SW 1271 (cell line): ENCODE measurements around the gene COPS2.
A peak's percentile ranks its signal among the peaks of the same experiment; 100 is the strongest.
"Not testable (repeated sequence)": the region's sequence is repeated elsewhere in the genome, so short reads cannot be mapped to it uniquely, and the experiment has no call there.

Experiments
- DNase-seq, 2 experiments: peaks; one replicate each; lab custom pipeline; 2025; lab: John Stamatoyannopoulos, UW

COPS2 gene

DNA sequence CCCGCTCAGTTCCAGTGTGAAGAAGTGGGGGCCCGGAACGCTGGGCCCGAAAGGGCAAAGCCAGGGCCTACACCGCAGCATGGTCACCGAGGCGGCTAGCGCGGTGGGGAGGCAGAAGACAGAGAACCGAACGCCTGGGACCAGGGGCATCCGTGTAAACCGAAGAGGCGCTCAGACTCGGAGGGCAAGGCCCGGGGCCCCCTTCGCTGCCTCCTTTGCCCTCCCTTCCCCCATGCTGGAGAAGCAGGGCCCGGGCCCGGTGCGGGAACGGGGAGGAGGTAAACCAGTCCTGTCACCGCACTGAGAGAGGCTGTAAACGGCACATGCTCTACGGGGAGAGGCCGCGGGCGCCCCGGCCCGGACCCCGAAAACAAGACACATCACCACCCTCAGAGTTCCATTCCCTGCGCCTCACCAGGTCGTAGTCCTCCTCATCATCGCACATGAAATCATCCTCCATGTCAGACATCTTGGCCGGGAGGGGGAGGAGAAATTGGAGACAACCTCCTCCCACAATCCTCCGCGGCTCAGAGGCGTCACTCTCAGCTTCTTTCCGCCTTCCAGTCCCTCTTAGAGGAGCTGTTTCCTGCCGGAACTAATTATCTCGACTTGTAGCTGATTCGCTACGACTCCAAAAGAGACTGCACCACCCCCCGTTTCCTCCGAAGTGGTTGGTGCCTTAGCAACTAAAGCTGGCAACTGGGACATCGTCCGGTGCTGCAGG is at the start of gene COPS2:
TSS of gene COPS2 (minus strand) at position 490 of the 724 bp plus-strand sequence. CDS start at position 469, 21 bp downstream.
- peak; percentile 89 to 93 for DNase-seq

DNA sequence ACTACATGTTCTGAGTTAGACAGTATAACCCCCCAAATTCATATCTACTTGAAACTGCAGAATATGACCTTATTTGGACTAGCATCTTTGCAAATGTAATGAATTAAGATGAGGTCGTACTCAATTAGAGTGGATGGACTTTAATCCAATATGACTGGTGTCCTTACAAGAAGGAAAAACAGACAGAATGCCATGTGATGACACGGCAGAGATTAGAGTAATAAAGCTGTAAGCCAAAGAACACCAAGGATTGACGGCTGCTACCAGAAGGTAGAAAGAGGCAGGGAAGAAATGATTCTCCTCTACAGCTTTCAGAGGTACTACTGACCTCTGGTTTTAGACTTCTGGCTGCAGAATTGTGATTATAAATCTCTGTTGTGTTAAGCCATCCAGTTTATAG is 44.9 kb upstream of the COPS2 start:
- DNase-seq = no peak

DNA sequence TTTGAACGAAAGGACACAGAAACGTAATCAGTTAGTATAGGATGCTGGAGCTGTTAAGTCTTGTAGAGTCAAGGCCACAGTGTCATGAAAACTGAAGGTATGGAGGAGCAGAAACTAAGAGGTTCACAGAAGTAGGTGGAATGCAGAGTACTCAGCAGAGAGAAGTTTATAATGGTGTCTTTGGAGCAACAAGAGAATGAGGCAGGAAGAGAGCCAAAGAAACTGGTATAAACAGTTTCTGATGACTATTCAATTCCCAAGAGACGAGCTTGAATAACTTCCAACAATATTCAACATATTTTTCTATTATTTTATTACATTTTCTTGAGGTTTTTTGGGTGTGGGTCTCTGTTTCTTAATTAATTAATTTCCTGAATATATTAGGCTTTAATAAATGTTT is 44.3 kb upstream of the COPS2 start:
- no peak for DNase-seq

- no peak for DNase-seq
These were observed 41.5 kb upstream of the COPS2 start for GRCh38 chr15:49196856-49197255.

DNA sequence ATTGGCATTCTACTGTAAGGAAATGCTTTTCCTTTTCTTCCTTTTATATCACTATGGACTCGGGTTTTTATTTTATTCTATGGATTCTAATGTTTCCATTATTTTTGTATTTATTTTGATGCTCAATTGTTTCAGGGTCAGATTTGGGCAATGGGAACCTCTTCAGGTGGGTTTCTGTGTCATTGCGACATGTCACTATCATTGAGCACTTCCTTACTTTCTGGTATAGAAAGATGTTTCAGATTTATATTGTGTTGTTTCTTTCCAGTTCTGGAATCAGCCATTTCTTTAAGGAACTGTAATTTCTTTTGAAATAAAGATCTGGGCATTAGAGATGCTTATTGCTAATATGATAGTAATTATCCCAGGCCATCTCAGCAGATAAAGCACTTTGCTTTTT is 36.5 kb upstream of the COPS2 start:
- DNase-seq = no peak

- no peak for DNase-seq
These were observed 35.2 kb upstream of the COPS2 start for GRCh38 chr15:49190586-49190985.

DNA sequence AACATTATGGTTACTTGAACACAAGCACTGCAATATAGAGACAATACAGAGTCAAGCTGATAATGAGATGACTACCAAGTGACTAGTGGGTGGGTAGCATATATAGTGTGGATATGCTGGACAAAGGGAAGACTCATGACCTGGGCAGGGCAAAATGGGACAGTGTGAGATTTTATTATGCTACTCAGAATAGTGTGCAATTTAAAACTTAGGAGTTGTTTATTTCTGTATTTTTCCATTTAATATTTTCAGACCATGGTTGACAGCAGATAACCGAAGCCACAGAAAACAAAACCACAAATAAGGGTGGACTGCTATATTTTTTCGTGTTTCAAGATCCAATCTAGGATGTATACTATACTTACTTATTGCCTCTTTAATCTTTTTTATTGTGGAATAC is 34.2 kb upstream of the COPS2 start:
- DNase-seq = no peak

- DNase-seq = no peak
These were observed 33.5 kb upstream of the COPS2 start for GRCh38 chr15:49188933-49189332.

DNA sequence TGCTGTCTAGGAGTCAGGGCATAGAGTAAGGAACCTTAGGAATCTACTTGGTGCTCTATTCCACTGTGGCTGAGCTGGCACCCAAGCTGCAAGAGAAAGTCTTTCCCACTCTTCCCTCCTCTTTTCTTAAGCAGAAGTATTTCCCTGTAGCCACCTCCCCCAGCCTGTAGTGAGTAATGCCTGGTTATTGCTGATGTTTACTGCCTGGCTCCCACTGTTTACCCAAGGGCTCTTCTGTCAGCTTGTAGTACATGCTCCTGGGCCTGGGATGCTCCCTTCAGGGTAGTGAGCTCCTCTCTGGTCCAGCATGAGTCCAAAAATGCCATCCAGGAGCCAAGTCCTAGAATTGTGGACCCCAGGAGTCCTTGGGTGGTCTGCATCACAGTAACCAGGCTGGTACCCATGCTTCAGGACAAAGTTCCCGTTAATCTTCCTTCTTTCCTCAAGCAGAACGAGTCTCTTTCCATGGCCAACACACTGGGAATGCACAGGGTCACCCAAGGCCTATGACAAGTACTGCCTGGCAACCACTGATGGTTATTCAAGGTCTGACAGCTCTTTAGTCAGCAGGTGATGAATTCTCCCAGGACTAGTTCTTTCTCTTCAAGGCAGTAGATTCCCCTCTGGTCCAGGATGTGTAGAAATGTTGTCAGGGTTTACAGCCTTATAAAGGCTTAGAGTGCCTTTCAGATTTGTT is 32.3 kb upstream of the COPS2 start:
- DNase-seq = no peak

GRCh38 chr15:49185473-49185872 is 30.1 kb upstream of the COPS2 start:
- no peak for DNase-seq

- DNase-seq = not testable (repeated sequence)
These were observed 28.3 kb upstream of the COPS2 start for GRCh38 chr15:49183741-49184140.

DNA sequence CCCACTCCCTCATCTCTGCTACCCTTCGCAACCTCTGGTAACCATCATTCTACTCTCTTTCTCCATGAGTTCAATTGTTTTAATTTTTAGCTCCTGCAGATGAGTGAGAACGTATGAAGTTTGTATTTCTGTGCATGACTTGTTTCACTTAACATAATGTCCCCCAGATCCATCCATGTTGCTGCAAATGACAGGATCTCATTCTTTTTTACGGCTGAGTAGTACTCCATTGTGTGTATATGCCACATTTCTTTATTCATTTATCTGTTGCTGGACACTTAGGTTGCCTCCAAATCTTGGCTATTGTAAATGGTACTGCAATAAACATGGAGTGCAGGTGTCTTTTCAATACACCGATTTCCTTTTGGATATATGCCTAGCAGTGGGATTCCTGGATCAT is 26.7 kb upstream of the COPS2 start:
- DNase-seq = no peak

DNA sequence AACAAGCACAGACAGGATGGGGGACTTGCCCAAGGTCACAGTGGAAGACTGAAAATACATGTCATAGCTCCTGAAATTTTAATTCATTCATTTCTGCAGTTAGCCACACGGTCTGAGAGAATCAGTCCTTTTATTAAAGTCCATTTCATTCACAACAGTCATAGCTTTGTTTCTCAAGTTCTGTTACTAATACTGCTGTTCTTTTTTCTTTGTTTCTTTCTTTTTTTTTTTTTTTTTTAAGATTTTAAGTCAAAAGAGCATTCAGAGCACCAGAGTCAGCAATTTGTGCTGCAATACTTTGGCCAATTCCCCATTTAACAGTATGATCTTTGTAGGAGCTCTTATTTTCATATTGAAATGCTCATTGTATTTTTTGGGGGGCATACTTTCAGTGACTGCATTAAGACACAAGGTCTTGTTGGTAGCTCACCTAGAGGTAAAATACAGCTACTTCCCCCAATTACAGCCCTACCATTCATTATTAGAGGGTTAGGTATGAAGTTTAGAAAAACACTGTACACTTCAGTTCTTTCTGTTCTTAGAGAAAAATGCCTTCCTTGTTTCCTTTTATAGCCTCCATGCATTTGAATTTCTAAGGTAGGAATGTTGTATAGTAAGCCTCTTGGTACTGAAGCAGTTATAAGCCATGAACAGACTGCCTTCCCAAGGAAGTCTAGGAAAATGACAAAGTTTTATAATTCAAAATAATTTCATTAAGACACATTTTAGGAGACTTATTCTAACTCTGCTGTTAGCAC is 24.2 kb upstream of the COPS2 start:
- DNase-seq = no peak

- no peak for DNase-seq
These were observed 23.1 kb upstream of the COPS2 start for GRCh38 chr15:49178497-49178896.

DNA sequence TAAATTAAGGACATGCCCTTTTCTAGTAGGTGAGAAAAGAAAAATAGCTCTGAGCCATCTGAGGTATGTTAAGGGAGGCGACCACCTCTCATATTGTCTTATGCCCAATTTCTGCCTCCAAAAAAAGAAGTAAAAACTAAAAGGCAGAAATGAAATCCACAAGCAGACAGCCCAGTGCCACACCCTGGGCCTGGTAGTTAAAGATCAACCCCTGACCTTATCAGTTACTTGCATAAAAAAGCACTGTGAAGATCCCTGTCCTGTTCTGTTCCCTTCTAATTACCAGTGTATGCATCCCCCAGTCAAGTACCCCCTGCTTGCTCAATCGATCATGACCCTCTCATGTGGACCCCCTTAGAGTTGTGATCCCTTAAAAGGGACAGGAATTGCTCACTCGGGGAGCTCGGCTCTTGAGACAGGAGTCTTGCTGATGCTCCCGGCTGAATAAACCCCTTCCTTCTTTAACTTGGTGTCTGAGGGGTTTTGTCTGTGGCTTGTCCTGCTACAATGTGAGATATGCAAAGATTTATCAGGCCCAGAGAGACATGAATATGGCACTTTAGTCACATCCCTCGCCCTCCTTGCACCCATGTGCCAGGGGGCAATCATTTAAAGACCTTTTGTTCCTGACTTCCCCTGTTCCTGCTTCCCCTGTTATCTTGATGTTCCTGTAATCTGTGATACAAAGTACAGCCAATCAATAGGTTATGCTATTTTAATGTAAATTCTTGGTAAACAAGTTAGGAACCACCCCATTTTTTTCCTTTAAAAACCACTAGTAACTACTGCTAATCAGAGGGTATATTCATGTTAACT is 20.4 kb upstream of the COPS2 start:
- not testable (repeated sequence) for DNase-seq

DNA sequence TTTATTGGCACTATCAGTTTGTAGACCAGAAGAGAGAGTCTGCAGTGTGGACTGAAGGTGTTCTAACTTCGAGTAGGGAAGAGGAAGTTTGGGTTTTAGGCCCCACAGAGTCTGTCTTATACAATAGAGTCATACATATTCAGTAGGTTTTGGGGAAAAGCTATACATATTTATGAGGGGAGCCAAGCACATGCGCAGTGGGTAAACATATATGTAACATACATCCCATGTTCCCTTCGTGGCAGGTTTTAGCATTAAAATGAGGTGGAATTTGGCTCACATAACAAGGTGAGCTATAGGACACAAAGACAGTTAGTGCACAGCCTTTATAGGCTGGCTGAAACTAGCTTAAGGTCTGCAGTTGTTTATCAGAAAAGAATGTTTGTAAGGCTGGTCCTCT is 19.5 kb upstream of the COPS2 start:
- no peak for DNase-seq

GRCh38 chr15:49171790-49172189 is 16.4 kb upstream of the COPS2 start:
- DNase-seq = no peak

DNA sequence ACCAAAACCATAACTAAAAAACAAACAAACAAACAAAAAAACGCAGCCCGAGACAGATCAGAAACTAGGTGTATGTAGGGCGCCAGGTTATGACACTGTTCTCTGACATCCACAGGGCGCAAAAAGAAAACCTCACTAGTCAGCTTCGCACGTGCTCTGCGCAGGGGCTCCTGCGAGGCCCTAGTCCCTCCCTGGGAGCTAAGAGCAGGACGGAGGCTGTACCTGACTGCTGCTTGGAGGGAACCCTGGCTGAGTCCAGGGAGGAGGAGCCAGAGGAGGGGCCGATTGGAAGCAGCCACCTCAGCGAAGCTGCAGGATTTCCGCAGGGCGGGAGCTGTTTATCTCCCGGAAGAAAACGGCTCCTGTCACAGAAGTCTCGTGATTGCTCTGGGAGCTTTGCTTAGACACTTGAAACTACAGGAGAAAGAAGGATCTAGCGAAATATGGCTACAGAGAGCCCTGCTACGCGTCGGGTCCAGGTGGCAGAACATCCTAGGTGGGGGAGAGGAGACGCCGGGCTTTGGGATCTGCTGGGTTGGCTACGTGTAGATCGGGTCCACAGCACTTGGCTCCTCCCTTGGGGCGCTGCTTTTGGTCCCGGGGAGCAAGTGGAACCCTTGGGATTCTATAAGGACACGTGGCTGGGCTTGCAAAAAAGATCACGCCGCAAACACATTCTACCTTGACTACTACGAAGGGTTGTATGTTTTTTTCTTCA is 14.6 kb upstream of the COPS2 start, which contains the start of gene GALK2:
TSS of gene GALK2 (plus strand) at position 368 of the 718 bp plus-strand sequence. CDS start at position 444, 76 bp downstream.
- peak; percentile 63 to 85 for DNase-seq

DNA sequence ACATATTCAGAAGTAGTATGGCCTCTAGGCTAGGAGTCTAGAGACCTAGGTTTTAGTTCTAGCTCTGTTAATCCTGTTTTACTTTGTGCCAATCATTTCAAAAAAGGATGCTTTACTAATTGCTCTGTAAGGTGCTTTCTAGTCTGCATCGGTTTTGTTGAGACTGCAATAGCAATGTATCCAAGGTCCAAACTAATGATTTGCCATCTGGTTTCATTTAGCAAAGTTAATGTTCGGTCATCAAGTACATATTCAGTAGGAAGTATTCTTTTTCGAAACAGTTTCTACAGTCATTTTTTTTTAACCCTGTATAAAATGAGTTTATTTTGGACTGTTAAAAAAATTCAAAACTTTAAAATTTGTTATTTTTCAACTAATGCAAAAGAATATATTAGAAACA is 12.6 kb upstream of the COPS2 start:
- DNase-seq = no peak

- DNase-seq = no peak
These were observed 9.5 kb upstream of the COPS2 start for GRCh38 chr15:49164865-49165264.

- DNase-seq = no peak
These were observed 8.3 kb upstream of the COPS2 start for GRCh38 chr15:49163678-49164077.
